Tibial nerve (tissue), 4 donors: ENCODE results near the gene ARID5B.

Experiments
- EP300 ChIP-seq, 2 donors: sonication (generic); formaldehyde crosslinking; IDR thresholded peaks; one replicate each; pipeline ENCODE4 v1.6.1; 2017; ENCODE audit warnings: antibody characterized with exemption in 2 of 2, mild to moderate bottlenecking in 1 of 2
- TF ChIP-seq, protein P1 (sequence below), 5 experiments: fragments of 200-600 bp in 3 of 5; fragments of 450-650 bp in 2 of 5; sonication (generic) in 3 of 5; IDR thresholded peaks; one replicate each; pipeline ENCODE4 v1.5.1; 2016 to 2019; ENCODE audit warnings: antibody characterized with exemption in 5 of 5, mild to moderate bottlenecking in 3 of 5, moderate library complexity in 2 of 5

DNA sequence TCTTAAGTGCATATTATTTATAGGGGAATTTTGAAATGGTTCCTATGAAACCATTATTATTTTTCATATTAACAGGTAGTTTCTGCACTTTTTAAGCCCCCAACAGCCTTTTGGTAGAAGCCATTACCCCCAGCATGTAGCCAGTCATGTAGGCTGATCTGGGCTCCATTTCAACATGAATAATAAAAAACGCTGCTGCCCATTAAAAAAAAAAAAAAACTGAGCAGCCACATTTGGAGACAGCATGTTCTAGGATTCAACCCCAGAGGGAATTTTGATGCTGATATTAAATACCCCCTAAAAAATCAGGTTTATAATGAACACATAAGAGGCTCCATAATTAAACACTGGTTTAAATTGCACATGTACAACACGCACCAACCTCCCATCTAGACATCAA lies 185.8 kb downstream of the ARID5B start:
- TF ChIP-seq, protein P1, sequence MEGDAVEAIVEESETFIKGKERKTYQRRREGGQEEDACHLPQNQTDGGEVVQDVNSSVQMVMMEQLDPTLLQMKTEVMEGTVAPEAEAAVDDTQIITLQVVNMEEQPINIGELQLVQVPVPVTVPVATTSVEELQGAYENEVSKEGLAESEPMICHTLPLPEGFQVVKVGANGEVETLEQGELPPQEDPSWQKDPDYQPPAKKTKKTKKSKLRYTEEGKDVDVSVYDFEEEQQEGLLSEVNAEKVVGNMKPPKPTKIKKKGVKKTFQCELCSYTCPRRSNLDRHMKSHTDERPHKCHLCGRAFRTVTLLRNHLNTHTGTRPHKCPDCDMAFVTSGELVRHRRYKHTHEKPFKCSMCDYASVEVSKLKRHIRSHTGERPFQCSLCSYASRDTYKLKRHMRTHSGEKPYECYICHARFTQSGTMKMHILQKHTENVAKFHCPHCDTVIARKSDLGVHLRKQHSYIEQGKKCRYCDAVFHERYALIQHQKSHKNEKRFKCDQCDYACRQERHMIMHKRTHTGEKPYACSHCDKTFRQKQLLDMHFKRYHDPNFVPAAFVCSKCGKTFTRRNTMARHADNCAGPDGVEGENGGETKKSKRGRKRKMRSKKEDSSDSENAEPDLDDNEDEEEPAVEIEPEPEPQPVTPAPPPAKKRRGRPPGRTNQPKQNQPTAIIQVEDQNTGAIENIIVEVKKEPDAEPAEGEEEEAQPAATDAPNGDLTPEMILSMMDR (IDR thresholded peaks at IDR 0.05) = no peak
- no peak for TF ChIP-seq EP300 (IDR thresholded peaks at IDR 0.05)
